CD4-positive, alpha-beta T cell treated with Interleukin-4 for 4 hours (primary cell): Measurements from ENCODE around the gene OR10AD1.
"Not testable (repeated sequence)": the region's sequence is repeated elsewhere in the genome, so short reads cannot be mapped to it uniquely, and the experiment has no call there.

Experiments
- DNase-seq: peaks from one replicate; pipeline ENCODE4 v3.0.0-alpha.2; 2020

OR10AD1 gene, protein sequence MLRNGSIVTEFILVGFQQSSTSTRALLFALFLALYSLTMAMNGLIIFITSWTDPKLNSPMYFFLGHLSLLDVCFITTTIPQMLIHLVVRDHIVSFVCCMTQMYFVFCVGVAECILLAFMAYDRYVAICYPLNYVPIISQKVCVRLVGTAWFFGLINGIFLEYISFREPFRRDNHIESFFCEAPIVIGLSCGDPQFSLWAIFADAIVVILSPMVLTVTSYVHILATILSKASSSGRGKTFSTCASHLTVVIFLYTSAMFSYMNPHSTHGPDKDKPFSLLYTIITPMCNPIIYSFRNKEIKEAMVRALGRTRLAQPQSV

DNA sequence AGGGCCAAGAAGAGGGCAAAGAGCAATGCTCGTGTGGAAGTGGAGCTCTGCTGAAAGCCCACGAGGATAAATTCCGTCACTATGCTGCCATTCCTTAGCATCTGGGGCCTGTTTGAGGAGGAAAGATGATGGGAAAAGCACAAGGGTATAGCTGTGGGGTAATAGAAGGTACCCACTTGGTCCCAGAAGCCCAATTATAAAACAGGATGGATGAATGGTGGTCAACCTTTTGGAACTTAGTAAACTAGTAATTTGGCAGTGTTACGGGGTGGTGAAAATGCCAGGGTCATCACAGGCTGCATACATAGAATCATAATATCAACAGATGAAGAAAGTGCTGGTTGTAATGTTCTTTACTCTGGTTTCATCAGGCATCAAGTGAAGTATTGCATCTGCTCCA is at the start of gene OR10AD1:
Gene OR10AD1, minus strand, starts transcription at position 101 of the 400 bp plus-strand sequence. Its CDS starts 0 bp downstream, at position 101.
- no peak for DNase-seq

DNA sequence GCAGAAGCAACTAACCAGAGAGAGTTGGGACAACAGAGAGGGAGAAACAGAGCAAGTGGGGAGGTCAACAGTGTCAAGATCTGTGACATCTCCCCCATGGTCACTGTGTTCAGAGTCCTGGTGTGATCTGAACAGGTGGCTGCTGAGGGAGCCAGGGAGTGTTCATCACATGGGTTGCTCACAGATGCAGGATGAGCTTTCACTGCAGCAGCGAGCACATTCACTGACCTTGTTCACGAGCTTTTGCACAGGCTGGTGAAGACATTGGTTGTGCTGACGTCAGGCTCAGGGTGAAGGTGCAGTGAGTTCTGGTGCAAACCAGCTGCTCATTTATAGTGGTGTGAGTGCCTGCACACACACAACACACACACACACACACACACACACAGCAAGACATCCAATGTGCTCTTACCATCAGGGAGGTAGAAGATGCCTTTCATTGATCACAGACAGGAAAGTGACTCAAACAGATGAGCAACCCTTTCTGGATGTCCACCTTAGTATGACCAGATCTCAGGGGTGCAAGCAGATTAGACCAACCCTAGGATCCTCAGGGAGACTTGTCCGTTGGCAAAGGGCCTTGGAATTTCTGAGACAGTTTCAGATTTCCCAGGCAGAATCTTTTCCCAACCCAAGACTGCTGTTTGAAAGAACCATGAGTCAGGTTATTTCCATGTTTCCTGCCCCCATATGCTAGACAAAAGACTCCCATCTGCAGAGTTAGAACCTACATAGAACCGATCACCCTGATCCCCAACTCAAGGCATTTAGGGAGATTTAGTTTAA is 44.3 kb upstream of the OR10AD1 start:
- DNase-seq = no peak

DNA sequence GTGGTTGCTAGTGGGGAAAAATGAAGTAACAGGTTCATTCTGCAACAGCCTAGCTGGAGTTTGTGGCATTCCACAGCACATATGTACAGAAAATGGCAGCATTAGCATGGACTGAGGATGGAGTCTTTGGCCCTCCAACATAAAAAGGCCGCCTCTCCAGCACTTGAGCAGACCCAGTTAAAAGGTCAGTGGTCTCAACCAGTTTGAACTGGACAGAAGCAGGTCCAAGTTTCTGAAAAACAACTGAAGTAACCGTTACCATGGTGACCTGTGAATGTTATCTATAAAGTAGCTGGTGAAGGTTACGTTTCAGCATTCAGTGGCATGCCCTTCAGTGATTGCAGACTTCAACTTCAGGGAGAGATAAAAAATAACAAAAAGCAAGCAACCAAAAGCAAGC is 34.1 kb upstream of the OR10AD1 start:
- DNase-seq = no peak

DNA sequence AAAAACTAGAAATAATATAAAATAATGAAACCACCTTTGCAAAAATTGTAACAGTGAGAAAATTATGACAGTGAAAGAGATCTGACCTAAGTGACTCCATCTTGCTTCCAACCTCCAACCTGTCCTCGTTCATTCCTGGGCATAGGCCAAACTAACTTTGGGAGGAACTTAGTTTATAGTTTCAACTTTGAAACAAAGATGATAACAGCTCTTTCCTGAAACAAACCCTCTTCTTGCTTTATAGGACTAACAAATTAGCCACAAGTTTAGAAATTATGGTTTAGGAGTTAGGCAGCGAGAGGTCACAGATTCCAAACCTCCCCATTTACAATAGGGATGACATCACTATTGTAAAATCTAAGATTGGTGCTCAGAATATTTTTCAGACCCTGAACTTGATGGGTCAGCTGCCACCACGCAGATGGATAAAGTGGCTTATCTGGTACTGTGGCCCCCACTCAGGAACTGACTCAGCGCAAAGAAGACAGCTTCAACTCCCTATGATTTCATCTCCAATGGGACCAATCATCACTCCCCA is 32.8 kb upstream of the OR10AD1 start:
- no peak for DNase-seq

DNA sequence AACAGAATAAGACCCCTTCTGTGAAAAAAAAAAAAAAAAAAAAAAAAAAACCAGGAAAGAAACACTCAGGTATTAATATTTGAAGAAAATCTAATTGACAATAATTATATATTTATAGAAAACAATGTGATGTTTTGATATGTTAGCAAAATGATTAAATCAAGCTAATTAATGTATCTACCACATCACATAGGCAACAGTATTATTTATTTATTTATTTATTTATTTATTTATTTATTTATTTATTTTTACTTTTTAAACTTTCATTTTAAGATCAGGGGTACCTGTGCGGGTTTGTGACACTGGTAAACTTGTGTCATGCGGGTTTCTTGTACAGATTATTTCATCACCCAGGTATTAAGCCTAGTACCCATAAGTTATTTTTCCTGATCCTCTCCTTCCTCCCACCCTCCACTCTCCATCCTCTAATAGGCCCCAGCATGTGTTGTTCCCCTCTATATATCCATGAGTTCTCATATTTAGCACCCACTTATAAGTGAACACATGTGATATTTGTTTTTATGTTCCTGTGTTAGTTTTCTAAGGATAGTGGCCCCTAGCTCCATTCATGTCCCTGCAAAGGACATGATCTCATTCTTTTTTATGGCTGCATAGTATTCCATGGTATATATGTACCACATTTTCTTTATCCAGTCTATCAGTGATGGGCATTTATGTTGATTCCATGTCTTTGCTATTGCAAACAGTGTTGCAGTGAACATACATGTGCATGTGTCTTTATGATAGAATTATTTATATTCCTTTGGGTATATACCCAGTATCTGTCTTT is 28.3 kb upstream of the OR10AD1 start:
- DNase-seq = not testable (repeated sequence)

DNA sequence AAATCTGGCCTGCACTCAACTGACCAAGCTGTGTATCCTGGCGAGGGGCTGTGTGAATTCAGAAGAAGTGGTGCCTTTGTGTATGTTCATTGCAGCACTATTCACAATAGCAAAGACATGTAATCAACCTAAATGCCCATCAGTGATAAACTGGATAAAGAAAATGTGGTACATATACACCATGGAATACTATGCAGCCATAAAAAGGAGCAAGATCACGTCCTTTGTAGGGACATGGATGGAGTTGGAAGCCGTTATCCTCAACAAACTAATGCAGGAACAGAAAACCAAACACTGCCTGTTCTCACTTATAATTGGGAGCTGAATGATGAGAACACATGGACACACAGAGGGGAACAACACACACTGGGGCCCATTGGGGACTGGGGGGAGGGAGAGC is 21.4 kb upstream of the OR10AD1 start:
- DNase-seq = not testable (repeated sequence)

DNA sequence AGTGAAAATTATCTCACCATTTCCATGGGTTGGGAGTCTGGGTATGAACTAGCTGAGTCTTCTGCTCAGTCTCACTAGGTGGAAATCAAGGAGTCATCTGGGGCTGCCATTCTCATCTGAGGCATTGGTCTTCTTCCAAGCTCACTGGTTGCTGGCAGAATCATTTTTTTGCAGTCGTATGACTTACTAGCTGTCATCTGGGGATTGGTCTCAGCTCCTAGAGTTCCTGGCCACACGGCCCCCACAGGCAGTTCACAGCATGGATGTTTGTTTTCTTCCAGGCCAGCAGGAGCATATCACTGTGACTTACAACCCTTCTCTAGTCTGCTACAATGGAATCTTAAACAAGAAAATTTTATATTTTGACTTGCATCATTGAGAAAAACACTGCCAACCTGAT is 18.6 kb upstream of the OR10AD1 start:
- no peak for DNase-seq

DNA sequence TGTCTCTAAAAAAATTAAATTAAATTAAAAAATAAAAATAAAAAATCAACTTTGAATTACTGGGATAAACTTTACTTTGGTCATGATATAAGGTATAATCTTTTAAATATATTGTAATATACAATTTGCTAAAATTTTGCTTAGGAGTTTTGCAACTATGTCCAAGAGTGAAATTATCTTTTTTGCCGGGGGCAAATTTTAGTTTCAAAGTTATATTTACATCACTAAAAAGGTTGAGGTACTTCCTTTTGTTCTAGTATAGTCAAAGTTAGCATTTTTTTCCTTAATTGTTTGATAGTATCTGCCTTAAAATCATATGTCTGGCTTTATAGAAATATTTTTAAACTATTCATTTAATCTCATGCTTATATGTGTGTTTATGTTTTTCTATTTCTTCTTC is 17.6 kb upstream of the OR10AD1 start:
- DNase-seq = no peak

DNA sequence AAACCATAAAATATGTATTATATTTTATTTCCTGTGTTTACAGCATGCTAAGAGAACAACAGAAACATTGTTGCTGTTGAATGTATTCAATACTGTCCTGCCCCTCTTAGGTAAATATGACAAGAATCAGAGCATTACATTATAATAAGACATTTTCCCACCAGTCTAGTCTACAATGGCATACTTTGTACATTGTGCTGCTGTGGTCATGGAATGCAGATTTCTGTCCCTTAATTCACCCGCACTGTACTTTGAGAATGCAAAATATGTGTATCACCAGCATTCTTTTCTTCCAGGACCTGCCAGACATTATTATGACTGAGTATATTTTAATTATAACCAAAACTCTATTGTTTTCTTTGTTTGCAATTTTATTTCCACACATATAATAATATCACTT is 16.5 kb upstream of the OR10AD1 start:
- no peak for DNase-seq

DNA sequence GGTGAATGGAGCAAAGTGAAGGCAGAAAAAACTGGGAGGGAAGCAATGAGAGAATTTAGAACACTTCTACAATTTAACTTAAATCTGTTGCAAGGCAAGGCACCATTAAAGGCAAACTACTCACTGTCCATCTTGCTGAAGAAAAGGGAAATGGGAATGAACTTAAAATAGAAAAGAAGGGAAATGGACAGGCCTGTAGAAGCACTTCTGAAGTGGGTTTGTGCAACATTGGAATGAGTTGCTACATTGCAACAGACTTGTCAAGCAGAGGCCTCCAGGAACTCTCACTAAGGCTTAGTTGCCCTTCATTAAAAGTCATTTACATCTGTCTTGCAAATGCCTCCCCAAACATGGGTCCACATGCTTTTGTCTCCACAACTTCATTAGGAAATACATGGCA is 13.7 kb upstream of the OR10AD1 start:
- DNase-seq = no peak

DNA sequence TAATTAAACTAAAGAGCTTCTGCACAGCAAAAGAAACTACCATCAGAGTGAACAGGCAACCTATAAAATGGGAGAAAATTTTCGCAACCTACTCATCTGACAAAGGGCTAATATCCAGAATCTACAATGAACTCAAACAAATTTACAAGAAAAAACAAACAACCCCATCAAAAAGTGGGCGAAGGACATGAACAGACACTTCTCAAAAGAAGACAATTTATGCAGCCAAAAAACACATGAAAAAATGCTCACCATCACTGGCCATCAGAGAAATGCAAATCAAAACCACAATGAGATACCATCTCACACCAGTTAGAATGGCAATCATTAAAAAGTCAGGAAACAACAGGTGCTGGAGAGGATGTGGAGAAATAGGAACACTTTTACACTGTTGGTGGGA is 6.4 kb upstream of the OR10AD1 start:
- not testable (repeated sequence) for DNase-seq

DNA sequence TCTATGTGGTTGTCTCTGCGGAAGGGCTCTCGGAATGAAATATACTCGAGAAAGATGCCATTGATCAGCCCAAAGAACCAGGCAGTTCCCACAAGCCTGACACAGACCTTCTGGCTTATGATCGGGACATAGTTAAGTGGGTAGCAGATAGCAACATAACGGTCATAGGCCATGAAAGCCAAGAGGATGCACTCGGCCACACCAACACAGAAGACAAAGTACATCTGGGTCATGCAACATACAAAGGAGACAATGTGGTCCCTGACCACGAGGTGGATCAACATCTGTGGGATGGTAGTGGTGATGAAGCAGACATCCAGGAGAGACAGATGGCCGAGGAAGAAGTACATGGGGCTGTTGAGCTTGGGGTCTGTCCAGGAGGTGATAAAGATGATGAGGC is 326 bp downstream of the OR10AD1 start:
- no peak for DNase-seq

DNA sequence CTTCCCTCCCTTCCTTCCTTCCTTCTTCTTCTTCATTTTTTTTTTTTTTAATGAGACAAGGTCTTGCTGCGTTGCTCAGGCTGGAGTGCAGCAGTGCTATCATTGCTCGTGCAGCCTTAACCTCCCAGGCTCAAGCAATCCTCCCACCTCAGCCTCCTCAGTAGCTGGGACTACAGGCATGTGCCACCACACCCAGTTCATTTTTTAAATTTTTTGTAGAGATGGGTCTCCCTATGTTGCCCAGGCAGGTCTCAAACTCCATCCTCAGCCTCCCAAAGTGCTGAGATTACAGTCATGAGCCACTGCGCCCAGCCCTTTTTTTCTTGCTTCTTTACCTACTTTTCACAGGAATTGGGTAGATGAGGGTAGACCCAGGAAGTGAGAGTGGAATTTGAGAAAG is 1.6 kb downstream of the OR10AD1 start:
- DNase-seq = no peak

DNA sequence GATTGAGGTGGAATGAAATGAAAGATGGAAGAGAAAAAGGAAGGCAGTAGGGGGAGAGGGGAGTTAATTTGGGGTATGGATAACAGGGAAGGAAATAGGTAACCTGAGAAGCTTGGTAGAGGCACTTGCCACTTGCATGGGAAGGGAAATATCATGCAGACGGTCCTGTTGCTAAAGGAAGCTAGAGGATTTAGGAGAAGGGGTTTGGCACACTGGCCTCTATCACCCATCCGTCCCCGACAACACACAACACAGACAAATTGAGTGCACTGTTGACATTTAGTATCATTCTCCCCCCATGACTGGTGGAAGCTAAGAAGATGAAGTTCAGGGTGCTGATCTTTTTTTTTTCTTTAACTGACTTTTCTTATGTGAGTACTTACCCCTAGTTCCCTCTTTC is 2.0 kb downstream of the OR10AD1 start:
- no peak for DNase-seq

DNA sequence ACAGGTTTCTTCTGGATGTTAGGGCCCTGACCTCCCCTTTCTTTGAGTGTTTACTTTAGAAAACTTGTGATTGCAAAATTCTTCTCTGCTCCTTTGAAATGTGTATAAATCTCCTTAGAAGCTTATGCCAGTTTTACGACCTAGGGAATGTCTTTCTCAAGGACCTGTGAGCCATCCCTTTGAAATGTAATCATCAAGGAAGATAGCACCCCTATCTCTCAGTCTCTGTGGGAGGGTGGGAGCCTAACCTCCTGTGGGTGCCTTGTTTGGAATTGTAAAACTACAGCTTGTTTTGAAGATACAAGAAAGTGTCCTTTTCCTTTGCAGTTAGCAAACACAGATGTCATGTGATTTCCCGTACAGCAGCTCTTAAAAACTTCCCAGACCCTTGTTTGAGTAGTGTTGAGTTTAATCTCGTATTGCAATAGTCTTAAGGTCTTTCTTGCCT is 3.3 kb downstream of the OR10AD1 start:
- DNase-seq = peak; percentile 13

DNA sequence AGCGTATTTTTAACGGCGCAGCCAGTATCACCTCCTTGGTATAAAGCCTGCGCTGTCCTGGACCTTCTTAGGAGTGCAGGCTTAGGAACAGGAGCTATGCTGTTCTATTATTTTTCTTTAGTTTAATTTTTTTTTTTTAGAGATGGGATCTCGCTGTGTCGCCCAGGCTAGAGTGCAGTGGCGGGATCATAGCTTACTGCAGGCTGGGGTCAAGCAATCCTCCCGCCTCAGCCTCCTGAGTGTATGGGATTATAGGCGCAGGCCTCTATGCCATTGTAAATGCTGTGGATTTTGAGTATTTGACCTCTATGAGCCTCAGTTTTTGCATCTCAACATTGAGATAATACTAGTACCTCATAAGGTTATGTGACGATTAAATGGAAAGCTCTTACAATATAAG is 4.1 kb downstream of the OR10AD1 start:
- DNase-seq = no peak

DNA sequence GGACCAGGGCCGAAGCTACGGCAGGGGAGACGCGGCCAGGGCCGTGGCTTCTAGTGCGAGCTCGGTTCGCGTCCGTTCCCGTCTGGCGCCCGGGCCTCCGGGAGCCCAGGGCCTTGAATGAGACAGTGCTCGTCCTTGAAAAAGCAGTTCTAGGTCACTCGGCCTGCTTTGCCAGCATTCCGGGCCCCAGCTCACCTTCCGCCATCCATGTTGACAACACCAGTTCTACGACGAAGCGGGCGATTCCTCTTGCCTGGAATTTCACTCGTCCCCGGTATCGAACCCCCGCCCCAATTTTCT is 4.5 kb downstream of the OR10AD1 start:
- DNase-seq = no peak

DNA sequence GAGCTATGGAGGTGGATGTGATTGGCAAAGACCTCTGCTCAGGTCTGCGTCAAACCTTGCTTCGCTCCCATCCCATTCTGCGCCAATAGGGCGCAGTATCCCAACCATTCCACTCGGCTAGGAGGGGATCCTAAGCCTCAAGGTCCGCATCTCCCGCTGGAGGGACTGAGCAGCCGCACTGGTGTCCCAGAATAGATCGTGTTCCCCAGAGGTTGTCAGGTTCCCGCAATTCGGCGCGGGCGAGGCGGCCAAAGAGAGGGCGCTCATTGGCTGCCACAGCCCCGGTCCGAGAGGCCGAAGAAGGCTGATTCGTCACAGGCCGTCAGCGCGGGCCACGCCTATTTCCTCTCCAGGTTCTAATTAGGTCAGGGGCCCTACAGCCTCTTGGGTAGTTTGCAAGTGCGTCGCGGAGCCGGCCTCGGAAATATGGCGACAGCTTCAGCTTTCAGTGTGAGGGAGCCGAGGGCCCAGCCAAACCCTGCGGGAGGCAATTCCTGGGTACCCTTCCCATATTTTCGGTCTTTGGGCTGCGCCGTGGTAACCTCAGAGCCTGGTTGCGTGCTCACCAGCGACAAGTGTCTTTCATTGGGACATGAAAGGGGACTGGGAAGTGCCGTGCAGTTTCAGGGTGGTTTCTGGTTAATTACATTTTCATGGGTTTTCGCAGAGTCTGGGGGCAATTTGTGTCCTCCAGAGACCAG is 5.0 kb downstream of the OR10AD1 start:
- DNase-seq = peak; percentile 91

DNA sequence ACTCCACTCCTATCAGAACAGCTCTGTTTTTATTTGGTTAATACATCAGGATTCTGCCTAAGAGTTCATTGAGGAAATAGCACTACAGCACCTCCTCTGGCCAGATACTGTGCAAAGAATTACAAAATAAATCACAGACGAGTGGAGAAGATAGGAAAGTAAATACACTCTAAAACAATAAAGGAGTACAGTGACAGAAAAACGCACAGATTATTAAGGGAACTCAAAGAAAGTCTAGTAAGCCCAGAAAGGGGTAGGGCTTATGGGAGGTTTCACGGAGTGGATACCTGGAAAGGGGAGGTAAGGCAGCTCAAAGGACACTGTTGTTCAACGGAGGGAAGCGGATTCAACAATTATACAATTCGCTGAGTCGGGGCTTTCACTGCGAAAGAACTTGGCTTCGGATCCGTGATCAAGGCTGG is 5.5 kb downstream of the OR10AD1 start:
- peak; percentile 45 for DNase-seq

DNA sequence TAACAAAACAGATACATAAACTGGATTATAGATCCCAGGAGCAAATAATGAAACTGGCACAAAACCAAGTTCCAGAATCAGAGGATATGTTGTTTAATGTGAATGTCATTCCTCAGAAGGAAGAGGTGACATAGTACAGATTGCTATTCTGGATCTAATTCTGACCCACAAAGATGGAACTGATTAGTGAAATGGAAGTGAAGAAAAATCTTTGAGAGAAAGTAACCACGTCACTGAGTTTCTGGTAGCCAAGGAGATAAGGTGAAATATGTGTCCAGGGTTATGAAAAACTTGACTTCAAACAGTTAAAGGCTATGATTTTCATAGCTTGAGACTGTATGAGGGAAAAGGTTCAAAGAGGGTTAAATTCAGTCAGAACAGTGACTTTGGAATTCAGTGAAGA is 8.3 kb downstream of the OR10AD1 start:
- no peak for DNase-seq

DNA sequence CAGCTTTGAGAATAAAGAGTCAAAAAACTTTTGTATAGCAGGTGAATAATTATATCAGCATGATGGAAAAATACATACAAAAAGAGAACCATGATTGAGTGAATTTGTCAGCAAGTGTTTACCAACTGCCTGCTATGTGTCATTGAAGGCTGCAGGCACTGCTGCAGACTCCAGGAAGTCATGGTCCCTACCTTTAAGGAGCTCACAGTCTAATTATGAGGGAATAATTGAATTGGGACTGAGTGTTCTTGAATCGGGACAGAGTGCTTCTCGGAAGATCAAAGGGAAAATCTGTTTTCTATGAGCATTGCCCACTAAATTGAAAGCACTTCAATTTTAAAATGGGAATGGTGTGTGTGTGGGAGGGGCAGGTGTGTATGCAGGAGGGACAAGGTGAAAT is 9.5 kb downstream of the OR10AD1 start:
- no peak for DNase-seq

DNA sequence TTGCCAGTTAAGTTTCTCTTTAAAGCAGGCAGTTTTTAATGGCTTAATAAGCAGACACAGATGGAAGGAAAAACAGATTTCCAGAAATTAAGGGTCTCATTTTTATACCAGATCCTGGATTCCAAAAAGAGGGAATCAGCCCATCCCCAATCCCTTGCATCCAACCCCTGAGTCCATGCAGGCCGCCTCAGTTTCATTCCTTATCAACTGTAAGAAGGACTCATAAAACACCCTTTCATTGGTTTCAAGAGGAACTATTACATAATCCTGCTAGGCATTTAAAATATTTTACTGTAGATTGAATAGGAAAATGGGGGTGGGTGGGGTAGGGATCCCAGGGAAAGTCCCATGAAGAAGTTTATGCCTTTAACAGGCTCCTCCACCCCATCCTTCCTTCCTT is 10.2 kb downstream of the OR10AD1 start:
- no peak for DNase-seq

DNA sequence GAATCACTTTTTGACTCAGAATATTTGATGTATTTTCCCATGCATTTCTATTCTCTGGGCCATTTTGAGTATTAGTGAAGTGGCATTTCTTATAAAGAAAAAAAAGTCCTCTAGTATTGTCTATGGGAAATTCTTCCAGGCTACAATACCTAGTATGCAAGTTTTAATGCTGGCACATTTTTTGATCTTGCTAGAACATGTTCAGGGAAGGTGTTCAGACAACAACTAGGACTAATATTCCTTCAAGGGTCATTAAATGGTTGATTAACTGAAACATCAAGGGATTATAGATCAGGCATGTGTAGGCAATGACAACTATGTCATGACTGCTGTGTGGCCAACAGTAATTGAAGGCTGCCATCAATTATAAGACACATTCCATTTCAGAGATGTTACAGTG is 12.0 kb downstream of the OR10AD1 start:
- DNase-seq = no peak
